ENCODE measurements around the gene ARPC1B. TPM values are rescaled to one million over a fixed set of nuclear protein-coding genes. Genes with fewer than 3 reads are reported as not detected.
"Not testable (repeated sequence)": the region's sequence is repeated elsewhere in the genome, so short reads cannot be mapped to it uniquely, and the experiment has no call there.

The ARPC1B gene
- total and polyA plus RNA-seq, 2 of the 4 experiments (the other 2 are of a cell fraction): 351 to 488 TPM

DNA sequence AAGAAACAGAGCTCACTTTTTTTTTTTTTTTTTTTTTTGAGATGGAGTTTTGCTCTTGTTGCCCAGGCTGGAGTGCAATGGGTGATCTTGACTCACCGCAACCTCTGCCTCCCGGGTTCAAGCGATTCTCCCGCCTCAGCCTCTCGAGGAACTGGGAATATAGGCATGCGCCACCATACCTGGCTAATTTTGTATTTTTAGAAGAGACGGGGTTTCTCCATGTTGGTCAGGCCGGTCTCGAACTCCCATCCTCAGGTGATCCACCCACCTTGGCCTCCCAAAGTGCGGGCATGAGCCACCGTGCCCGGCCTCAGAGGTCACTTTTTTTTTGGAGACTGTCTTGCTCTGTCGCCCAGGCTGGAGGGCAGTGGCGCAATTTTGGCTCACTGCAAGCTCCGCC, 16.0 kb upstream of the ARPC1B start:
- Histone ChIP-seq H3K36me3 (ENCODE audit: control insufficient read depth, insufficient read depth, low read length) (peaks cover 45% of the 10 kb centered on the region), H4K20me1 (ENCODE audit: insufficient read depth, low read length) (peaks cover 19% of the 10 kb centered on the region), H3K79me1 (ENCODE audit: low read depth in 1 of 2, low read length in 2 of 2) (peaks cover 7 to 24% of the 10 kb centered on the region in 2 experiments)
- H2AFZ ChIP-seq (replicated peaks; ENCODE audit: low read length, poor library complexity); H2BK15ac ChIP-seq (ENCODE audit: low read depth, low read length); H4K8ac ChIP-seq (ENCODE audit: low read depth in 2 of 2, low read length in 2 of 2); H3K4me2 ChIP-seq (ENCODE audit: low read depth, low read length); H2AK5ac ChIP-seq (ENCODE audit: low read depth, low read length); ATAC-seq (ENCODE audit: low read depth); BruUV-seq (replicated peaks); H3K4me3 ChIP-seq (ENCODE audit: insufficient read depth, low read depth, low read length); H3K23ac ChIP-seq (ENCODE audit: low read depth, low read length); in situ Hi-C loops (cut with MboI; ENCODE audit: low sequenced_read_pairs); H3K4me1 ChIP-seq (ENCODE audit: control insufficient read depth, insufficient read depth, low read length); H3K9me1 ChIP-seq (ENCODE audit: insufficient read depth, low read length); H2BK120ac ChIP-seq (ENCODE audit: low read depth, low read length); H3K14ac ChIP-seq (replicated peaks; ENCODE audit: low read depth, low read length); H3K18ac ChIP-seq (ENCODE audit: low read depth, low read length); H3K27ac ChIP-seq (ENCODE audit: insufficient read depth, low read length); intact Hi-C loops (cut with micrococcal nuclease); H4K5ac ChIP-seq (ENCODE audit: low read depth, low read length); H3K4ac ChIP-seq (ENCODE audit: low read depth, low read length); H2BK20ac ChIP-seq (ENCODE audit: low read depth, low read length); DNase-seq; H2AK9ac ChIP-seq (replicated peaks; ENCODE audit: low read depth, low read length, poor library complexity); H3K56ac ChIP-seq (ENCODE audit: extremely low read depth, insufficient read depth, low read length); H3K9me3 ChIP-seq (ENCODE audit: control insufficient read depth, insufficient read depth, low read length); H3K27me3 ChIP-seq (ENCODE audit: control insufficient read depth, insufficient read depth, low read length); dilution Hi-C loops (cut with HindIII; ENCODE audit: low sequenced_read_pairs, unreplicated experiment); H3K9ac ChIP-seq (ENCODE audit: low read depth, low read length); H2BK5ac ChIP-seq (ENCODE audit: low read depth, low read length, poor library complexity, severe bottlenecking); CTCF ChIA-PET; POLR2A ChIA-PET (ENCODE audit: unreplicated experiment); H4K91ac ChIP-seq (ENCODE audit: insufficient read depth, low read depth, low read length): not testable (repeated sequence)
- whole genome bisulfite sequencing, 2 experiments (ENCODE audit: extremely low coverage in 2 of 2, insufficient read length in 1 of 2): 93% methylated on average over 11 of the region's 15 CpGs; no CpG with 5 or more reads in 1 of the 2 experiments
